ENCODE measurements around the gene PRAMEF2.
"Not testable (repeated sequence)": the region's sequence is repeated elsewhere in the genome, so short reads cannot be mapped to it uniquely, and the experiment has no call there.

DNA sequence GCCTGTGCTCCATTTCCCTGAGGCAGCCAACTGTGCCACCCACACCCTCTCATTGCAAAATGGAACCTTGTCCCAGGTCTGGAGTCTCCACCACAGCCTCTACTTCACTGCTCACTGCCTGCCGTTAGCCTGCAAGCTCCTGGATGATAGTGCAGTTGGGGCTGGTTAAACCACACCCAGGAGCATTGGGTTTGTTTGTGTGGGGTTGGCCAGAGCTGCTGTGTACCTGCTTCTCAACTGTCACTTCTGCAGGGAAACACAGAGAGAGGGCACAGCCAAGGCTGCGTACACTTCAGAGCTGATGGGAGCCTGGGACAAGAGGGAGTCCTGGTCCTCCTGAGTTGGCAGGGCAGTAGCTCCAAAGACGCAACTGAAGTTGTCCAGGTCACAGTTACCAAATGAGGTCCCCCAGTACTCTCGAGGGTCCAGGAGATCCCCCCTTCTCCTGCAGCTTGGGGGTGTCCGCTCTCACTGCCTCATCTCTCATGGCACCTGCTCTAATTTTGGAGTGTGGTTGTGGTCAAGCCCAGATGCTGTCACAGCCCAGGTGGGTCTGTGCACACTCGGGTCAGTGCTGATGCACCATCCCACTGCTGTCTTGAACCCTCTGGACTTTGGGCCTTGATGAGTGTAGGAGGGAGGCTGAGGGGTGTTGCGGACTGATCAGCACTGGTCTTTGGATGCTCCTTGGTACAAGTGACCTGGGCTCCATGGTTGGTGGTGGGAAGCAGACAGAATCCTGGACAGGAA lies 6.4 kb downstream of the PRAMEF2 start:
- TF ChIP-seq EZH2 (IDR thresholded peaks at IDR 0.05; ENCODE audit: borderline replicate concordance, low read depth, low read length, severe bottlenecking); POLR2A (IDR thresholded peaks at IDR 0.05; ENCODE audit: low read depth, low read length); POLR2AphosphoS5 (IDR thresholded peaks at IDR 0.05; ENCODE audit: insufficient read depth, low read depth, low read length); JUN (IDR thresholded peaks at IDR 0.05; ENCODE audit: borderline replicate concordance, insufficient read depth, insufficient read length, low read depth); MYC (IDR thresholded peaks at IDR 0.05; ENCODE audit: low read depth, low read length): not testable (repeated sequence)
- TF ChIP-seq, protein P1, sequence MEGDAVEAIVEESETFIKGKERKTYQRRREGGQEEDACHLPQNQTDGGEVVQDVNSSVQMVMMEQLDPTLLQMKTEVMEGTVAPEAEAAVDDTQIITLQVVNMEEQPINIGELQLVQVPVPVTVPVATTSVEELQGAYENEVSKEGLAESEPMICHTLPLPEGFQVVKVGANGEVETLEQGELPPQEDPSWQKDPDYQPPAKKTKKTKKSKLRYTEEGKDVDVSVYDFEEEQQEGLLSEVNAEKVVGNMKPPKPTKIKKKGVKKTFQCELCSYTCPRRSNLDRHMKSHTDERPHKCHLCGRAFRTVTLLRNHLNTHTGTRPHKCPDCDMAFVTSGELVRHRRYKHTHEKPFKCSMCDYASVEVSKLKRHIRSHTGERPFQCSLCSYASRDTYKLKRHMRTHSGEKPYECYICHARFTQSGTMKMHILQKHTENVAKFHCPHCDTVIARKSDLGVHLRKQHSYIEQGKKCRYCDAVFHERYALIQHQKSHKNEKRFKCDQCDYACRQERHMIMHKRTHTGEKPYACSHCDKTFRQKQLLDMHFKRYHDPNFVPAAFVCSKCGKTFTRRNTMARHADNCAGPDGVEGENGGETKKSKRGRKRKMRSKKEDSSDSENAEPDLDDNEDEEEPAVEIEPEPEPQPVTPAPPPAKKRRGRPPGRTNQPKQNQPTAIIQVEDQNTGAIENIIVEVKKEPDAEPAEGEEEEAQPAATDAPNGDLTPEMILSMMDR (IDR thresholded peaks at IDR 0.05; ENCODE audit: extremely low read depth in 1 of 2, insufficient read depth in 1 of 2, low read depth in 1 of 2, low read length in 2 of 2), result not testable (repeated sequence)
- TF ChIP-seq, protein P2, sequence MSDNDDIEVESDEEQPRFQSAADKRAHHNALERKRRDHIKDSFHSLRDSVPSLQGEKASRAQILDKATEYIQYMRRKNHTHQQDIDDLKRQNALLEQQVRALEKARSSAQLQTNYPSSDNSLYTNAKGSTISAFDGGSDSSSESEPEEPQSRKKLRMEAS (IDR thresholded peaks at IDR 0.05; ENCODE audit: insufficient read depth, insufficient read length), result not testable (repeated sequence)

Data from endothelial cell of umbilical vein (primary cell).